K562 (cell line): Measurements from ENCODE around the gene INPP5D.

Experiments used
- CTCF ChIP-seq, 3 experiments: IDR thresholded peaks in 2 of 3; conservative IDR thresholded peaks in 1 of 3; 2 replicates each; pipeline ENCODE4 v1.5.1; 2011 to 2012; ENCODE audit warnings: low read length in 3 of 3, mild to moderate bottlenecking in 3 of 3, control low read depth in 2 of 3, improper control_type of control experiment in 1 of 3, inconsistent platforms in 1 of 3, low read depth in 1 of 3, mixed read lengths in 1 of 3, moderate library complexity in 1 of 3; ENCODE audit not compliant: insufficient read depth in 2 of 3
- NEUROD1 ChIP-seq: fragments of 150-350 bp; IDR thresholded peaks from 2 replicates; pipeline ENCODE4 v1.6.1; 2014; ENCODE audit warnings: borderline replicate concordance, low read length, low read depth; ENCODE audit not compliant: partially characterized antibody
- NRF1 ChIP-seq, 2 experiments: fragments of 450-650 bp; IDR thresholded peaks in 1 of 2; conservative IDR thresholded peaks in 1 of 2; 2 replicates each; pipeline ENCODE4 v1.6.1; 2014; ENCODE audit warnings: mild to moderate bottlenecking in 2 of 2
- ZBTB7A ChIP-seq: IDR thresholded peaks from 2 replicates; pipeline ENCODE4 v1.6.1; 2011; ENCODE audit warnings: low read depth, mild to moderate bottlenecking, low read length, moderate library complexity, borderline replicate concordance; ENCODE audit not compliant: control insufficient read depth

GRCh38 chr2:233075141-233075965 lies 15.2 kb downstream of the INPP5D start:
- TF ChIP-seq CTCF (IDR thresholded peaks at IDR 0.05 in 2 of 3, conservative IDR thresholded peaks at IDR 0.05 in 1 of 3; ENCODE audit: insufficient read depth in 2 of 3, low read depth in 1 of 3, low read length in 3 of 3) (no peak), NRF1 (conservative IDR thresholded peaks at IDR 0.05 in 1 of 2, IDR thresholded peaks at IDR 0.05 in 1 of 2) (no peak), ZBTB7A (no peak), NEUROD1 (no peak)
